Measurements from ENCODE around the gene EMCN. TPM values are rescaled to one million over a fixed set of nuclear protein-coding genes. Genes with fewer than 3 reads are reported as not detected.

The EMCN gene
- total and polyA plus RNA-seq, 2 donors (not counting 1 experiment from before 2014, with no cell fraction given) = not detected

- Mint-ChIP-seq H3K27ac (no peak overlapping the region), H3K27me3 (no peaks in the 10 kb centered on the region), H3K9me3 (ENCODE audit: insufficient read depth) (peaks cover 7% of the 10 kb centered on the region), H3K4me3 (no peak overlapping the region), H3K4me1 (no peaks in the 10 kb centered on the region)
- intact Hi-C loops (cut with micrococcal nuclease) = no loop called here
- no peaks in the 10 kb centered on the region for H3K27me3 ChIP-seq (replicated peaks in 1 of 4; ENCODE audit: control extremely low read depth in 1 of 4, control insufficient read depth in 3 of 4, insufficient read depth in 4 of 4, low read length in 3 of 4)
- no peak for ATAC-seq (ENCODE audit: low read depth)
- peaks cover 7 to 15% (median 10%) of the 10 kb centered on the region in 3 donors for H3K9me3 ChIP-seq (ENCODE audit: control extremely low read depth in 1 of 3, control insufficient read depth in 2 of 3, insufficient read depth in 1 of 3, low read length in 2 of 3)
- no peak overlapping the region for H3K4me3 ChIP-seq (ENCODE audit: control extremely low read depth in 1 of 5, extremely low read depth in 1 of 5, insufficient read depth in 1 of 5, low read depth in 2 of 5, low read length in 4 of 5)
- no peaks in the 10 kb centered on the region for H4K20me1 ChIP-seq (ENCODE audit: control insufficient read depth, insufficient read depth, low read length, poor library complexity, severe bottlenecking)
- H3K9ac ChIP-seq (ENCODE audit: low read length) = no peak overlapping the region
- ChIA-PET CTCF (no interaction called here), POLR2A (no interaction called here)
- no peaks in the 10 kb centered on the region for H3K36me3 ChIP-seq (replicated peaks in 1 of 2; ENCODE audit: control extremely low read depth in 1 of 2, control insufficient read depth in 1 of 2, extremely low read depth in 1 of 2, insufficient read depth in 2 of 2, low read length in 1 of 2)
- no peak overlapping the region for H3K4me2 ChIP-seq (replicated peaks; ENCODE audit: low read depth, low read length, poor library complexity, severe bottlenecking)
- no peaks in the 10 kb centered on the region for H3K79me2 ChIP-seq (ENCODE audit: control insufficient read depth, insufficient read depth, low read length)
- no peaks in the 10 kb centered on the region for H3K4me1 ChIP-seq (ENCODE audit: control insufficient read depth in 2 of 2, insufficient read depth in 2 of 2, low read length in 2 of 2)
- no peak overlapping the region for H2AFZ ChIP-seq (ENCODE audit: insufficient read depth, low read depth, low read length, poor library complexity, severe bottlenecking)
- no peak overlapping the region for H3K27ac ChIP-seq (ENCODE audit: low read length in 2 of 2)
- DNase-seq = no peak
- TF ChIP-seq, protein P1, sequence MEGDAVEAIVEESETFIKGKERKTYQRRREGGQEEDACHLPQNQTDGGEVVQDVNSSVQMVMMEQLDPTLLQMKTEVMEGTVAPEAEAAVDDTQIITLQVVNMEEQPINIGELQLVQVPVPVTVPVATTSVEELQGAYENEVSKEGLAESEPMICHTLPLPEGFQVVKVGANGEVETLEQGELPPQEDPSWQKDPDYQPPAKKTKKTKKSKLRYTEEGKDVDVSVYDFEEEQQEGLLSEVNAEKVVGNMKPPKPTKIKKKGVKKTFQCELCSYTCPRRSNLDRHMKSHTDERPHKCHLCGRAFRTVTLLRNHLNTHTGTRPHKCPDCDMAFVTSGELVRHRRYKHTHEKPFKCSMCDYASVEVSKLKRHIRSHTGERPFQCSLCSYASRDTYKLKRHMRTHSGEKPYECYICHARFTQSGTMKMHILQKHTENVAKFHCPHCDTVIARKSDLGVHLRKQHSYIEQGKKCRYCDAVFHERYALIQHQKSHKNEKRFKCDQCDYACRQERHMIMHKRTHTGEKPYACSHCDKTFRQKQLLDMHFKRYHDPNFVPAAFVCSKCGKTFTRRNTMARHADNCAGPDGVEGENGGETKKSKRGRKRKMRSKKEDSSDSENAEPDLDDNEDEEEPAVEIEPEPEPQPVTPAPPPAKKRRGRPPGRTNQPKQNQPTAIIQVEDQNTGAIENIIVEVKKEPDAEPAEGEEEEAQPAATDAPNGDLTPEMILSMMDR (IDR thresholded peaks at IDR 0.05) = no peak
- no peak for TF ChIP-seq EZH2 (IDR thresholded peaks at IDR 0.05; ENCODE audit: borderline replicate concordance, insufficient read depth, low read depth, low read length, poor library complexity, severe bottlenecking)
Observed at GRCh38 chr4:100492129-100492528, 25.7 kb downstream of the EMCN start.

DNA sequence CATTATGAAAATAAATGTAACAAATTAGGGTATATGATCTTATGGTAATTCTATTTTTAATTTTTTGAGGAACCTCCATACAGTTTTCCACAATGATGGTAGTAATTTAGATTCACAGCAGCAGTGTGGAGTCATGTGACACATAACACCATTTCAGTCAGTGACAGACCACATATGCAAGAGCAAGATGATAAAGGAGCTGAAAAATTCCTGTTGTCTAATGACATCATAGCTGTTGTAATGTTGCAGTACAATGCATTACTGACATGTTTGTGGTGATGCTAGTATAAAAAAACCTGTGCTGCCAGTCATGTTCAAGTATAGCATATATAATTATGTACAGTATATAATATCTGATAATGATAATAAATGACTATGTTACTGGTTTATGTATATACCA lies 28.5 kb downstream of the EMCN start:
- Mint-ChIP-seq H3K4me3 (no peak overlapping the region), H3K4me1 (no peaks in the 10 kb centered on the region), H3K27me3 (peaks cover 3% of the 10 kb centered on the region), H3K9me3 (ENCODE audit: insufficient read depth) (peaks cover 7% of the 10 kb centered on the region), H3K27ac (no peak overlapping the region)
- ATAC-seq (ENCODE audit: low read depth) (no peak), DNase-seq (no peak)
- no peaks in the 10 kb centered on the region for H3K27me3 ChIP-seq (replicated peaks in 1 of 4; ENCODE audit: control extremely low read depth in 1 of 4, control insufficient read depth in 3 of 4, insufficient read depth in 4 of 4, low read length in 3 of 4)
- H3K79me2 ChIP-seq (ENCODE audit: control insufficient read depth, insufficient read depth, low read length) = no peaks in the 10 kb centered on the region
- H4K20me1 ChIP-seq (ENCODE audit: control insufficient read depth, insufficient read depth, low read length, poor library complexity, severe bottlenecking) = no peaks in the 10 kb centered on the region
- H3K9ac ChIP-seq (ENCODE audit: low read length) = no peak overlapping the region
- H2AFZ ChIP-seq (ENCODE audit: insufficient read depth, low read depth, low read length, poor library complexity, severe bottlenecking) = no peak overlapping the region
- no peak overlapping the region for H3K27ac ChIP-seq (ENCODE audit: low read length in 2 of 2)
- H3K9me3 ChIP-seq (ENCODE audit: control extremely low read depth in 1 of 3, control insufficient read depth in 2 of 3, insufficient read depth in 1 of 3, low read length in 2 of 3) = peaks cover 7 to 15% (median 10%) of the 10 kb centered on the region in 3 donors
- ChIA-PET POLR2A (no interaction called here), CTCF (no interaction called here)
- no peak overlapping the region for H3K4me2 ChIP-seq (replicated peaks; ENCODE audit: low read depth, low read length, poor library complexity, severe bottlenecking)
- intact Hi-C loops (cut with micrococcal nuclease) = no loop called here
- H3K4me1 ChIP-seq (ENCODE audit: control insufficient read depth in 2 of 2, insufficient read depth in 2 of 2, low read length in 2 of 2) = no peaks in the 10 kb centered on the region
- no peaks in the 10 kb centered on the region for H3K36me3 ChIP-seq (replicated peaks in 1 of 2; ENCODE audit: control extremely low read depth in 1 of 2, control insufficient read depth in 1 of 2, extremely low read depth in 1 of 2, insufficient read depth in 2 of 2, low read length in 1 of 2)
- TF ChIP-seq EZH2 (IDR thresholded peaks at IDR 0.05; ENCODE audit: borderline replicate concordance, insufficient read depth, low read depth, low read length, poor library complexity, severe bottlenecking) = no peak
- TF ChIP-seq, protein P1 (IDR thresholded peaks at IDR 0.05) = no peak
- H3K4me3 ChIP-seq (ENCODE audit: control extremely low read depth in 1 of 5, extremely low read depth in 1 of 5, insufficient read depth in 1 of 5, low read depth in 2 of 5, low read length in 4 of 5) = no peak overlapping the region
